AG09319 (cell line): Measurements from ENCODE around the gene SLC35A3.
"Not testable (repeated sequence)": the region's sequence is repeated elsewhere in the genome, so short reads cannot be mapped to it uniquely, and the experiment has no call there.

Experiments used
- DNase-seq: peaks from one replicate; pipeline ENCODE4 v3.0.0-alpha.2; 2010; ENCODE audit warnings: low read depth; ENCODE audit errors: extremely low read depth
- CTCF ChIP-seq: IDR thresholded peaks from 2 replicates; pipeline ENCODE4 v1.5.1; 2011; ENCODE audit warnings: low read depth, mild to moderate bottlenecking, inconsistent platforms, low read length, moderate library complexity

Gene SLC35A3

GRCh38 chr1:100045206-100045605 lies 75.4 kb downstream of the SLC35A3 start:
- DNase-seq: no peak
- no peak for TF ChIP-seq CTCF

- not testable (repeated sequence) for DNase-seq
Measured at GRCh38 chr1:100047235-100047708, 77.5 kb downstream of the SLC35A3 start.

- DNase-seq: no peak
- TF ChIP-seq CTCF: no peak
Measured at GRCh38 chr1:100050139-100050538, 80.3 kb downstream of the SLC35A3 start.

- DNase-seq: no peak
- no peak for TF ChIP-seq CTCF
Measured at GRCh38 chr1:100051401-100051800, 81.6 kb downstream of the SLC35A3 start.

GRCh38 chr1:100051893-100052292 lies 82.1 kb downstream of the SLC35A3 start:
- no peak for DNase-seq
- no peak for TF ChIP-seq CTCF

GRCh38 chr1:100053119-100053518 lies 83.3 kb downstream of the SLC35A3 start:
- no peak for DNase-seq
- TF ChIP-seq CTCF: no peak

- no peak for DNase-seq
- no peak for TF ChIP-seq CTCF
Measured at GRCh38 chr1:100053727-100054126, 83.9 kb downstream of the SLC35A3 start.

GRCh38 chr1:100061681-100062080 lies 91.9 kb downstream of the SLC35A3 start:
- no peak for DNase-seq
- no peak for TF ChIP-seq CTCF
